Daoy (cell line): ENCODE results near the gene TXNDC11. TPM values are rescaled to one million over a fixed set of nuclear protein-coding genes. Genes with fewer than 3 reads are reported as not detected.

ENCODE experiments used
- DNase-seq: peaks from one replicate; pipeline ENCODE4 v3.0.0-alpha.2; 2015; ENCODE audit warnings: low read depth
- total RNA-seq: library from RNA; depleted of rRNA; stranded (reverse); fragments of >200 nt; shearing (Covaris generic); gene quantifications from 2 replicates; pipeline ENCODE4 v1.2.3, GENCODE V29; 2014; rRNA removed

Gene TXNDC11
- total RNA-seq, 1 experiment from 2014 or later, result 15.8 TPM

- DNase-seq, result no peak
These were observed 112.5 kb downstream of the TXNDC11 start for GRCh38 chr16:11630046-11630767.

Other genes starting within 250 kb of the TXNDC11 start
- 22.9 and 33.4 TPM in 2 replicates for gene LITAF, start 155.9 kb downstream of the TXNDC11 start, total RNA-seq
- 1.4 and 3.5 TPM in 2 replicates for gene SNN, start 74.4 kb downstream of the TXNDC11 start, total RNA-seq
- 15.1 and 22.7 TPM in 2 replicates for gene ZC3H7A, start 54.4 kb upstream of the TXNDC11 start, total RNA-seq
- gene RSL1D1, start 108.7 kb upstream of the TXNDC11 start, total RNA-seq, result 270 and 395 TPM in 2 replicates
- 114 TPM in 2 replicates for gene GSPT1, start 173.1 kb upstream of the TXNDC11 start, total RNA-seq
- not detected in 2 replicates for gene NPIPB2, start 199.2 kb upstream of the TXNDC11 start, total RNA-seq
- not detected in 2 replicates for gene TNFRSF17, start 222.4 kb upstream of the TXNDC11 start, total RNA-seq
- gene SNX29, start 233.9 kb upstream of the TXNDC11 start, total RNA-seq, result 3.0 and 7.2 TPM in 2 replicates